ENCODE measurements around the gene NPR3.

DNA sequence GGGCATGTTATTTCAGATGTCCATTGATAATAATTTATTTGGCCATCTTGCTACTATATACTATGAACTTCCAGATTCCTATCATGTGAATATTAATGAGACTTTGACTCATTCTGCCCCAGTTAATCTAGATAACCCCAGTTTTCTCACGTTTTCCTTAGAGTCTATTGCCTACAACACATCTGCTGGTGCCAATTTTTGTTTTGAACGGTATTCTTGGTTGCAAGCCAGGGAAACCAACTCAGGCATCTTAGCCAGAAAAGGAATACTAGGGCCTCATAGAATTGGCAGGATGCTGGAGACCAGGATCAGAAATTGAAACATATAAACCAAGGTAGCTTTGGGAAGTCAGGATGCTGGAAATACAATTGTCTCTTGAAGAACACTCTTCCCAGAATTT lies 28.0 kb upstream of the NPR3 start:
- TF ChIP-seq, protein P1, sequence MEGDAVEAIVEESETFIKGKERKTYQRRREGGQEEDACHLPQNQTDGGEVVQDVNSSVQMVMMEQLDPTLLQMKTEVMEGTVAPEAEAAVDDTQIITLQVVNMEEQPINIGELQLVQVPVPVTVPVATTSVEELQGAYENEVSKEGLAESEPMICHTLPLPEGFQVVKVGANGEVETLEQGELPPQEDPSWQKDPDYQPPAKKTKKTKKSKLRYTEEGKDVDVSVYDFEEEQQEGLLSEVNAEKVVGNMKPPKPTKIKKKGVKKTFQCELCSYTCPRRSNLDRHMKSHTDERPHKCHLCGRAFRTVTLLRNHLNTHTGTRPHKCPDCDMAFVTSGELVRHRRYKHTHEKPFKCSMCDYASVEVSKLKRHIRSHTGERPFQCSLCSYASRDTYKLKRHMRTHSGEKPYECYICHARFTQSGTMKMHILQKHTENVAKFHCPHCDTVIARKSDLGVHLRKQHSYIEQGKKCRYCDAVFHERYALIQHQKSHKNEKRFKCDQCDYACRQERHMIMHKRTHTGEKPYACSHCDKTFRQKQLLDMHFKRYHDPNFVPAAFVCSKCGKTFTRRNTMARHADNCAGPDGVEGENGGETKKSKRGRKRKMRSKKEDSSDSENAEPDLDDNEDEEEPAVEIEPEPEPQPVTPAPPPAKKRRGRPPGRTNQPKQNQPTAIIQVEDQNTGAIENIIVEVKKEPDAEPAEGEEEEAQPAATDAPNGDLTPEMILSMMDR (IDR thresholded peaks at IDR 0.05) = no peak
- TF ChIP-seq POLR2A (IDR thresholded peaks at IDR 0.05) = no peak
